ENCODE measurements around the gene VPS4A. TPM values are rescaled to one million over a fixed set of nuclear protein-coding genes. Genes with fewer than 3 reads are reported as not detected.
A peak's percentile ranks its signal among the peaks of the same experiment; 100 is the strongest.

Gene VPS4A
- total RNA-seq, 3 donors from 2014 or later, result 31.3 to 43.8 (median 32.4) TPM

DNA sequence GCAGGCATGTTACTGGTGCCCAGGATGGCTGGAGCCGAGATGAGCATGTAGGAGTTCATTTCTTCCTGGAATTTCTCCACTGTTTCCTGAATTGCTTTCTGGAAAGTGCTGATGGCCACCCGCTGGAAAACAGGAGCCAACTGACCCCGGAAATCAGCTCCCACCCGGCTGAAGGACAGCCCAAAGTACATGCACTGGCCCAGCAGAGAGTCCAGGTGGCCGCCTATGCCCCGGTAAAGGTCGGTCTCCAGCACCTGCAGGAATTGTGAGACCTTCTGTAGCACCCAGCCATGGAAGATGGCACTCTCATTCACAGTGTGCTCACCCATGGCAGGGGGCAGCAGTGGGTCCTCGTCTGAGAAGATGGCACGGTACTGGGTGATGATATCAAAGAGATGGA, 23.5 kb downstream of the VPS4A start:
- Histone ChIP-seq H3K9me3 (no peaks in the 10 kb centered on the region), H3K27ac (no peak overlapping the region), H3K36me3 (peaks cover 10% of the 10 kb centered on the region), H3K4me1 (peaks cover 0 to 3% of the 10 kb centered on the region in 2 donors), H3K4me3 (no peak overlapping the region), H3K27me3 (no peaks in the 10 kb centered on the region)
- DNase-seq (ENCODE audit: low spot score in 2 of 2), result no peak
- intact Hi-C loops (cut with DNase I; ENCODE audit: low total_unique reads), result no loop called here
- TF ChIP-seq, protein P1, sequence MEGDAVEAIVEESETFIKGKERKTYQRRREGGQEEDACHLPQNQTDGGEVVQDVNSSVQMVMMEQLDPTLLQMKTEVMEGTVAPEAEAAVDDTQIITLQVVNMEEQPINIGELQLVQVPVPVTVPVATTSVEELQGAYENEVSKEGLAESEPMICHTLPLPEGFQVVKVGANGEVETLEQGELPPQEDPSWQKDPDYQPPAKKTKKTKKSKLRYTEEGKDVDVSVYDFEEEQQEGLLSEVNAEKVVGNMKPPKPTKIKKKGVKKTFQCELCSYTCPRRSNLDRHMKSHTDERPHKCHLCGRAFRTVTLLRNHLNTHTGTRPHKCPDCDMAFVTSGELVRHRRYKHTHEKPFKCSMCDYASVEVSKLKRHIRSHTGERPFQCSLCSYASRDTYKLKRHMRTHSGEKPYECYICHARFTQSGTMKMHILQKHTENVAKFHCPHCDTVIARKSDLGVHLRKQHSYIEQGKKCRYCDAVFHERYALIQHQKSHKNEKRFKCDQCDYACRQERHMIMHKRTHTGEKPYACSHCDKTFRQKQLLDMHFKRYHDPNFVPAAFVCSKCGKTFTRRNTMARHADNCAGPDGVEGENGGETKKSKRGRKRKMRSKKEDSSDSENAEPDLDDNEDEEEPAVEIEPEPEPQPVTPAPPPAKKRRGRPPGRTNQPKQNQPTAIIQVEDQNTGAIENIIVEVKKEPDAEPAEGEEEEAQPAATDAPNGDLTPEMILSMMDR (IDR thresholded peaks at IDR 0.05), result no peak
- no peak for TF ChIP-seq POLR2AphosphoS5 (IDR thresholded peaks at IDR 0.05)
- TF ChIP-seq POLR2A (IDR thresholded peaks at IDR 0.05), result no peak

GRCh38 chr16:69338557-69339288, 27.6 kb downstream of the VPS4A start:
- Histone ChIP-seq H3K27me3 (no peaks in the 10 kb centered on the region), H3K27ac (peak overlapping the region; percentile 83 to 88), H3K36me3 (peaks cover 10% of the 10 kb centered on the region), H3K9me3 (no peaks in the 10 kb centered on the region), H3K4me3 (peak overlapping the region; percentile 68 to 89 (median 76)), H3K4me1 (peaks cover 3 to 8% of the 10 kb centered on the region in 2 donors)
- DNase-seq (ENCODE audit: low spot score in 2 of 2), result no peak
- intact Hi-C loops (cut with DNase I; ENCODE audit: low total_unique reads), result no loop called here
- TF ChIP-seq POLR2AphosphoS5 (IDR thresholded peaks at IDR 0.05), result no peak
- TF ChIP-seq, protein P1 (IDR thresholded peaks at IDR 0.05), result no peak
- no peak for TF ChIP-seq POLR2A (IDR thresholded peaks at IDR 0.05)

GRCh38 chr16:69339289-69340094, 28.3 kb downstream of the VPS4A start, which contains the start of the genes COG8 and NIP7:
Gene COG8, minus strand, starts transcription at chr16:69339564. Its CDS starts 12 bp downstream, at chr16:69339552.
Gene NIP7, plus strand, starts transcription at chr16:69339772. Its CDS starts 58 bp downstream, at chr16:69339830.
- DNase-seq (ENCODE audit: low spot score in 2 of 2), result peak; percentile 94 to 95
- TF ChIP-seq POLR2AphosphoS5 (IDR thresholded peaks at IDR 0.05), result peak; percentile 78 to 84 (median 81)
- TF ChIP-seq, protein P1 (IDR thresholded peaks at IDR 0.05), result peak; percentile 93 to 98 (median 94)
- TF ChIP-seq POLR2A (IDR thresholded peaks at IDR 0.05), result no peak
- Histone ChIP-seq H3K4me3 (peak within 1 kb of the TSS; percentile 68 to 89 (median 76)), H3K27ac (peak within 1 kb of the TSS; percentile 83 to 88), H3K9me3 (no peaks in the 10 kb centered on the region), H3K27me3 (no peaks in the 10 kb centered on the region), H3K36me3 (peaks cover 5% of the 10 kb centered on the region), H3K4me1 (peaks cover 3 to 8% of the 10 kb centered on the region in 2 donors)
- intact Hi-C loops (cut with DNase I; ENCODE audit: low total_unique reads), result no loop called here

- Histone ChIP-seq H3K36me3 (no peaks in the 10 kb centered on the region), H3K4me3 (peak overlapping the region; percentile 68 to 89 (median 76)), H3K27me3 (no peaks in the 10 kb centered on the region), H3K4me1 (peaks cover 3 to 8% of the 10 kb centered on the region in 2 donors), H3K9me3 (no peaks in the 10 kb centered on the region), H3K27ac (peak overlapping the region; percentile 83 to 88)
- DNase-seq (ENCODE audit: low spot score in 2 of 2), result no peak
- TF ChIP-seq POLR2A (IDR thresholded peaks at IDR 0.05), result no peak
- no peak for TF ChIP-seq POLR2AphosphoS5 (IDR thresholded peaks at IDR 0.05)
- TF ChIP-seq, protein P1 (IDR thresholded peaks at IDR 0.05), result no peak
- intact Hi-C loops (cut with DNase I; ENCODE audit: low total_unique reads), result no loop called here
These were observed 29.0 kb downstream of the VPS4A start for GRCh38 chr16:69340095-69340644.
